ENCODE results near the gene CD302.
"Not testable (repeated sequence)": the region's sequence is repeated elsewhere in the genome, so short reads cannot be mapped to it uniquely, and the experiment has no call there.

CD302 gene

GRCh38 chr2:159804941-159805340 lies 6.9 kb upstream of the CD302 start:
- no peak overlapping the region for H3K4me3 Mint-ChIP-seq
- peaks cover 13% of the 10 kb centered on the region for H3K4me1 Mint-ChIP-seq (ENCODE audit: low read depth)
- peaks cover 45% of the 10 kb centered on the region for H3K36me3 Mint-ChIP-seq (ENCODE audit: low read depth)
- DNase-seq = no peak
- H3K27me3 Mint-ChIP-seq = peaks cover 6% of the 10 kb centered on the region
- H3K27ac Mint-ChIP-seq = no peak overlapping the region
- no peaks in the 10 kb centered on the region for H3K9me3 Mint-ChIP-seq

- Mint-ChIP-seq H3K4me1 (ENCODE audit: low read depth) (peaks cover 18% of the 10 kb centered on the region), H3K36me3 (ENCODE audit: low read depth) (peaks cover 39% of the 10 kb centered on the region), H3K27me3 (peaks cover 20% of the 10 kb centered on the region), H3K4me3 (no peak overlapping the region), H3K27ac (peak overlapping the region; percentile 48), H3K9me3 (no peaks in the 10 kb centered on the region)
- no peak for DNase-seq
Measured at GRCh38 chr2:159803235-159803962, 5.4 kb upstream of the CD302 start.

- H3K4me3 Mint-ChIP-seq = no peak overlapping the region
- H3K9me3 Mint-ChIP-seq = no peaks in the 10 kb centered on the region
- DNase-seq = no peak
- peaks cover 31% of the 10 kb centered on the region for H3K36me3 Mint-ChIP-seq (ENCODE audit: low read depth)
- H3K4me1 Mint-ChIP-seq (ENCODE audit: low read depth) = peaks cover 22% of the 10 kb centered on the region
- H3K27ac Mint-ChIP-seq = no peak overlapping the region
- peaks cover 25% of the 10 kb centered on the region for H3K27me3 Mint-ChIP-seq
Measured at GRCh38 chr2:159802673-159803072, 4.7 kb upstream of the CD302 start.

- Mint-ChIP-seq H3K9me3 (no peaks in the 10 kb centered on the region), H3K4me1 (ENCODE audit: low read depth) (peaks cover 29% of the 10 kb centered on the region), H3K4me3 (no peak overlapping the region), H3K36me3 (ENCODE audit: low read depth) (peaks cover 8% of the 10 kb centered on the region), H3K27me3 (peaks cover 47% of the 10 kb centered on the region), H3K27ac (no peak overlapping the region)
- no peak for DNase-seq
Measured at GRCh38 chr2:159799833-159800232, 1.8 kb upstream of the CD302 start.

GRCh38 chr2:159798376-159798725 lies 343 bp upstream of the CD302 start:
- Mint-ChIP-seq H3K9me3 (no peaks in the 10 kb centered on the region), H3K36me3 (ENCODE audit: low read depth) (peaks cover 3% of the 10 kb centered on the region), H3K27me3 (peaks cover 47% of the 10 kb centered on the region), H3K27ac (no peak overlapping the region), H3K4me3 (peak overlapping the region; percentile 53), H3K4me1 (ENCODE audit: low read depth) (peaks cover 26% of the 10 kb centered on the region)
- DNase-seq = no peak

- Mint-ChIP-seq H3K4me3 (peak overlapping the region; percentile 73), H3K36me3 (ENCODE audit: low read depth) (peaks cover 3% of the 10 kb centered on the region), H3K9me3 (no peaks in the 10 kb centered on the region), H3K4me1 (ENCODE audit: low read depth) (peaks cover 20% of the 10 kb centered on the region), H3K27ac (peak overlapping the region; percentile 41), H3K27me3 (peaks cover 47% of the 10 kb centered on the region)
- no peak for DNase-seq
Measured at GRCh38 chr2:159797225-159797542, 824 bp downstream of the CD302 start.

GRCh38 chr2:159795841-159796690 lies 1.9 kb downstream of the CD302 start:
- no peak overlapping the region for H3K4me3 Mint-ChIP-seq
- no peaks in the 10 kb centered on the region for H3K9me3 Mint-ChIP-seq
- H3K27me3 Mint-ChIP-seq = peaks cover 47% of the 10 kb centered on the region
- H3K4me1 Mint-ChIP-seq (ENCODE audit: low read depth) = peaks cover 20% of the 10 kb centered on the region
- DNase-seq = no peak
- peaks cover 3% of the 10 kb centered on the region for H3K36me3 Mint-ChIP-seq (ENCODE audit: low read depth)
- no peak overlapping the region for H3K27ac Mint-ChIP-seq

GRCh38 chr2:159793326-159793725 lies 4.7 kb downstream of the CD302 start:
- H3K4me1 Mint-ChIP-seq (ENCODE audit: low read depth) = peaks cover 20% of the 10 kb centered on the region

GRCh38 chr2:159792599-159792998 lies 5.4 kb downstream of the CD302 start:
- peaks cover 16% of the 10 kb centered on the region for H3K4me1 Mint-ChIP-seq (ENCODE audit: low read depth)
- H3K4me3 Mint-ChIP-seq = no peak overlapping the region
- no peak for DNase-seq
- H3K36me3 Mint-ChIP-seq (ENCODE audit: low read depth) = no peaks in the 10 kb centered on the region
- no peaks in the 10 kb centered on the region for H3K9me3 Mint-ChIP-seq
- no peak overlapping the region for H3K27ac Mint-ChIP-seq
- H3K27me3 Mint-ChIP-seq = peaks cover 21% of the 10 kb centered on the region

More at GRCh38 chr2:159793326-159793725, 4.7 kb downstream of the CD302 start:
- Mint-ChIP-seq H3K36me3 (ENCODE audit: low read depth) (no peaks in the 10 kb centered on the region), H3K4me3 (no peak overlapping the region), H3K9me3 (no peaks in the 10 kb centered on the region), H3K27me3 (peaks cover 26% of the 10 kb centered on the region), H3K27ac (no peak overlapping the region)
- no peak for DNase-seq

- DNase-seq = no peak
- Mint-ChIP-seq H3K9me3 (no peaks in the 10 kb centered on the region), H3K36me3 (ENCODE audit: low read depth) (no peaks in the 10 kb centered on the region), H3K4me3 (no peak overlapping the region), H3K27ac (no peak overlapping the region), H3K4me1 (ENCODE audit: low read depth) (peaks cover 11% of the 10 kb centered on the region), H3K27me3 (peaks cover 16% of the 10 kb centered on the region)
Measured at GRCh38 chr2:159792036-159792435, 6.0 kb downstream of the CD302 start.

GRCh38 chr2:159790323-159790722 lies 7.7 kb downstream of the CD302 start:
- Mint-ChIP-seq H3K36me3 (ENCODE audit: low read depth) (no peaks in the 10 kb centered on the region), H3K27me3 (peaks cover 1% of the 10 kb centered on the region), H3K27ac (no peak overlapping the region), H3K4me1 (ENCODE audit: low read depth) (peaks cover 7% of the 10 kb centered on the region), H3K9me3 (no peaks in the 10 kb centered on the region), H3K4me3 (no peak overlapping the region)
- no peak for DNase-seq

GRCh38 chr2:159788253-159788652 lies 9.8 kb downstream of the CD302 start:
- Mint-ChIP-seq H3K4me1 (ENCODE audit: low read depth) (peaks cover 9% of the 10 kb centered on the region), H3K4me3 (no peak overlapping the region), H3K27ac (no peak overlapping the region), H3K9me3 (no peaks in the 10 kb centered on the region), H3K36me3 (ENCODE audit: low read depth) (no peaks in the 10 kb centered on the region), H3K27me3 (no peaks in the 10 kb centered on the region)
- no peak for DNase-seq

- not testable (repeated sequence) for H3K27ac Mint-ChIP-seq, H3K4me3 Mint-ChIP-seq
Measured at GRCh38 chr2:159787647-159788046, 10.4 kb downstream of the CD302 start.

GRCh38 chr2:159786938-159787337 lies 11.1 kb downstream of the CD302 start:
- H3K4me1 Mint-ChIP-seq (ENCODE audit: low read depth) = peaks cover 9% of the 10 kb centered on the region
- no peaks in the 10 kb centered on the region for H3K36me3 Mint-ChIP-seq (ENCODE audit: low read depth)
- H3K4me3 Mint-ChIP-seq = no peak overlapping the region
- H3K27ac Mint-ChIP-seq = no peak overlapping the region
- H3K27me3 Mint-ChIP-seq = no peaks in the 10 kb centered on the region
- H3K9me3 Mint-ChIP-seq = no peaks in the 10 kb centered on the region
- DNase-seq = no peak

More at GRCh38 chr2:159787647-159788046, 10.4 kb downstream of the CD302 start:
- H3K9me3 Mint-ChIP-seq; H3K4me1 Mint-ChIP-seq (ENCODE audit: low read depth); H3K36me3 Mint-ChIP-seq (ENCODE audit: low read depth); H3K27me3 Mint-ChIP-seq; DNase-seq: not testable (repeated sequence)

GRCh38 chr2:159785195-159785594 lies 12.8 kb downstream of the CD302 start:
- H3K4me3 Mint-ChIP-seq = no peak overlapping the region
- H3K27me3 Mint-ChIP-seq = no peaks in the 10 kb centered on the region
- no peaks in the 10 kb centered on the region for H3K36me3 Mint-ChIP-seq (ENCODE audit: low read depth)
- no peaks in the 10 kb centered on the region for H3K9me3 Mint-ChIP-seq
- peaks cover 5% of the 10 kb centered on the region for H3K4me1 Mint-ChIP-seq (ENCODE audit: low read depth)
- H3K27ac Mint-ChIP-seq = no peak overlapping the region
- DNase-seq = no peak
